Measurements from ENCODE around the gene PCBP3. TPM values are rescaled to one million over a fixed set of nuclear protein-coding genes. Genes with fewer than 3 reads are reported as not detected.

Gene PCBP3
- total RNA-seq, 1 experiment from 2014 or later: 1.4 TPM

DNA sequence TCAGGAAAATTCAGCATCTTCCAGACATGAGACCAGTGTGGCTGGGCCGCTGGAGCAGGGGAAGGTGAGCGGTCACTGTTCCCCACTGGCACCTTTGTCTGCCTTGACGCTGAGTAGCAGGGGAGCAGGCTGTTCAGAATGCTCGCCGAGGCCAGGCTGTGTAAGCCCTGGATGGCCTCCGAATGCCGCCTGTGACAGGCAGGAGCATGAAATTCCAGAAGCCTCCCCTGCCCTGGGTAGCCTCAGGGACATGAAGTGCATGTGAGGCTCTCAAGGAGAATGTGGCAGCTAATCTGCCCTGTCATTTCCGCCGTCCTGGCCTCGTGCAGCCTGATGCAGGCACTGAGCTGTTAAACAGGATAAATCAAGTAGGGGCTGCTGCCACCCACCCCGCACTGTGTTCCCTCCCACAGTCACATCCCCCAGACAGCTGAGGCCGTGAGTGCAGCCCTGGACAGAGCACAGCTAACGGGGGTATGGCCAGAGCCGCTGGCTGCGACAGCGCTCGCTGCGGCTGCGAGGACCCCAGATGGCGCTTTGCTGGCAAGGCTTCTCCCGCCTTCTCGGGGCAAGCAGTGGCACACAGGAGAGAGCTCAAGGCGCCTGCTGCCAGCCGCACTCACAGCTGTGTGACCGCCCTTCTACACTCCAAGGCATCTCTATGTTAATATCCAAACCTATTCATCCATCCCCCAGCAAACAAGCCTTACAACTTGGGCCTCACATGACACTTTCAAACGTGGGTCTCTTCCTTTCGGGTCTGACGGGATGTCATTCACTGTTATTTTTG is 233.1 kb downstream of the PCBP3 start:
- H3K9me3 Mint-ChIP-seq (ENCODE audit: low read depth, unreplicated experiment): no peaks in the 10 kb centered on the region
- H3K4me3 Mint-ChIP-seq (ENCODE audit: low read depth, unreplicated experiment): no peak overlapping the region
- no peaks in the 10 kb centered on the region for H3K36me3 Mint-ChIP-seq (ENCODE audit: insufficient read depth, unreplicated experiment)
- TF ChIP-seq, protein P1, sequence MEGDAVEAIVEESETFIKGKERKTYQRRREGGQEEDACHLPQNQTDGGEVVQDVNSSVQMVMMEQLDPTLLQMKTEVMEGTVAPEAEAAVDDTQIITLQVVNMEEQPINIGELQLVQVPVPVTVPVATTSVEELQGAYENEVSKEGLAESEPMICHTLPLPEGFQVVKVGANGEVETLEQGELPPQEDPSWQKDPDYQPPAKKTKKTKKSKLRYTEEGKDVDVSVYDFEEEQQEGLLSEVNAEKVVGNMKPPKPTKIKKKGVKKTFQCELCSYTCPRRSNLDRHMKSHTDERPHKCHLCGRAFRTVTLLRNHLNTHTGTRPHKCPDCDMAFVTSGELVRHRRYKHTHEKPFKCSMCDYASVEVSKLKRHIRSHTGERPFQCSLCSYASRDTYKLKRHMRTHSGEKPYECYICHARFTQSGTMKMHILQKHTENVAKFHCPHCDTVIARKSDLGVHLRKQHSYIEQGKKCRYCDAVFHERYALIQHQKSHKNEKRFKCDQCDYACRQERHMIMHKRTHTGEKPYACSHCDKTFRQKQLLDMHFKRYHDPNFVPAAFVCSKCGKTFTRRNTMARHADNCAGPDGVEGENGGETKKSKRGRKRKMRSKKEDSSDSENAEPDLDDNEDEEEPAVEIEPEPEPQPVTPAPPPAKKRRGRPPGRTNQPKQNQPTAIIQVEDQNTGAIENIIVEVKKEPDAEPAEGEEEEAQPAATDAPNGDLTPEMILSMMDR (IDR thresholded peaks at IDR 0.05; ENCODE audit: unreplicated experiment): no peak
- H3K27ac Mint-ChIP-seq (ENCODE audit: unreplicated experiment): no peak overlapping the region
- BruUV-seq (replicated peaks): no TSS peak
- CTCF ChIA-PET: no interaction called here
- no peaks in the 10 kb centered on the region for H3K4me1 Mint-ChIP-seq (ENCODE audit: low read depth, unreplicated experiment)
- intact Hi-C loops (cut with micrococcal nuclease; ENCODE audit: unreplicated experiment): no loop called here
- H3K27me3 Mint-ChIP-seq (ENCODE audit: unreplicated experiment): peaks cover 88% of the 10 kb centered on the region
- no peak for DNase-seq

DNA sequence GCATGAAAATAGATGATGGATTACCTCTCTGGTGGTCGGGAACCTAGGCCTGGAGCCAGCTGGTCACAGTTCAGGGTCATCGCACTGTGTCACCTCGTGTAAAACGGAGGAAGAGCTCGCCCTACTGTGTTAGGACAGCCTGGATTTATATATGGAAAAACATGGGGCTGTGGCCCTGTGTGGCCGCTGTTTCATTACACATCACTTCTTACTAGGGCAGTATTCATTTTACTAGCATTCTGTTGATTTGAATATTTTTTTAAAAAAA is 233.6 kb downstream of the PCBP3 start:
- CTCF ChIA-PET: no interaction called here
- Mint-ChIP-seq H3K4me3 (ENCODE audit: low read depth, unreplicated experiment) (no peak overlapping the region), H3K36me3 (ENCODE audit: insufficient read depth, unreplicated experiment) (no peaks in the 10 kb centered on the region), H3K27me3 (ENCODE audit: unreplicated experiment) (peaks cover 91% of the 10 kb centered on the region), H3K9me3 (ENCODE audit: low read depth, unreplicated experiment) (no peaks in the 10 kb centered on the region), H3K4me1 (ENCODE audit: low read depth, unreplicated experiment) (no peaks in the 10 kb centered on the region), H3K27ac (ENCODE audit: unreplicated experiment) (no peak overlapping the region)
- TF ChIP-seq, protein P1 (IDR thresholded peaks at IDR 0.05; ENCODE audit: unreplicated experiment): no peak
- DNase-seq: no peak
- intact Hi-C loops (cut with micrococcal nuclease; ENCODE audit: unreplicated experiment): no loop called here
- BruUV-seq (replicated peaks): no TSS peak

DNA sequence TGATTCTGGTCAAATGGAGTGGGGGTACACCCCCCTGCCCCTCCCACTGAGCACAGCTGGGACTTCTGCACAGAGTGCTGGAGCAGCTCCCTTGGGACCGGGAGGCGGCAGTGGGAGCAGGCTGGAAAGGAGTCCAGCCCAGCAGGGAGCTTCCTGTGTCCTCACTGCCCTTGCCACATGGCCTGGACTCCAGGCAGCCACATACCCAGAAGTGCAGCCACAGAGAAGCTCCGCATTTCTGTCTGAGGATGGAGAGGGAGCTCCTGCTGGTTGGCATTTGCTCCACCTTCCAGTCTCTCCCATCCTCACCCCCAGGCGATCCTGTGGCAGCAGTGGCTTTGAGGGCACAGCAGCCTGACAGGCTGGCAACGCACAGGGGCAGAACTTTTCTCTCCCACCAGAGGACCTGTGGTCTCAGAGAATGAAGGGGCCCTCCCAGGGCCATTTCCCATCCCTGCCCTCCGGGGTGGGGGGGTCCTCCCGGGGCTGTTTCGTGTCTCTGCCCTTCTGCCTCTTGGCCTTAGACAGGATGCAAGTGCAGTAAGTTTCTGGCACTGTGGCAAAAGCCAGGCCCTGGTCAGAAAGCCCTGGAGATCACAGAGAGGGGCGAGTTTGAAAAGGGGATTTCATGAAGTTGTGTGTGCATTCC is 234.4 kb downstream of the PCBP3 start:
- intact Hi-C loops (cut with micrococcal nuclease; ENCODE audit: unreplicated experiment): no loop called here
- TF ChIP-seq, protein P1 (IDR thresholded peaks at IDR 0.05; ENCODE audit: unreplicated experiment): no peak
- no peaks in the 10 kb centered on the region for H3K4me1 Mint-ChIP-seq (ENCODE audit: low read depth, unreplicated experiment)
- H3K27me3 Mint-ChIP-seq (ENCODE audit: unreplicated experiment): peaks cover 91% of the 10 kb centered on the region
- no TSS peak for BruUV-seq (replicated peaks)
- DNase-seq: no peak
- H3K36me3 Mint-ChIP-seq (ENCODE audit: insufficient read depth, unreplicated experiment): no peaks in the 10 kb centered on the region
- no peaks in the 10 kb centered on the region for H3K9me3 Mint-ChIP-seq (ENCODE audit: low read depth, unreplicated experiment)
- H3K27ac Mint-ChIP-seq (ENCODE audit: unreplicated experiment): no peak overlapping the region
- CTCF ChIA-PET: no interaction called here
- H3K4me3 Mint-ChIP-seq (ENCODE audit: low read depth, unreplicated experiment): no peak overlapping the region

DNA sequence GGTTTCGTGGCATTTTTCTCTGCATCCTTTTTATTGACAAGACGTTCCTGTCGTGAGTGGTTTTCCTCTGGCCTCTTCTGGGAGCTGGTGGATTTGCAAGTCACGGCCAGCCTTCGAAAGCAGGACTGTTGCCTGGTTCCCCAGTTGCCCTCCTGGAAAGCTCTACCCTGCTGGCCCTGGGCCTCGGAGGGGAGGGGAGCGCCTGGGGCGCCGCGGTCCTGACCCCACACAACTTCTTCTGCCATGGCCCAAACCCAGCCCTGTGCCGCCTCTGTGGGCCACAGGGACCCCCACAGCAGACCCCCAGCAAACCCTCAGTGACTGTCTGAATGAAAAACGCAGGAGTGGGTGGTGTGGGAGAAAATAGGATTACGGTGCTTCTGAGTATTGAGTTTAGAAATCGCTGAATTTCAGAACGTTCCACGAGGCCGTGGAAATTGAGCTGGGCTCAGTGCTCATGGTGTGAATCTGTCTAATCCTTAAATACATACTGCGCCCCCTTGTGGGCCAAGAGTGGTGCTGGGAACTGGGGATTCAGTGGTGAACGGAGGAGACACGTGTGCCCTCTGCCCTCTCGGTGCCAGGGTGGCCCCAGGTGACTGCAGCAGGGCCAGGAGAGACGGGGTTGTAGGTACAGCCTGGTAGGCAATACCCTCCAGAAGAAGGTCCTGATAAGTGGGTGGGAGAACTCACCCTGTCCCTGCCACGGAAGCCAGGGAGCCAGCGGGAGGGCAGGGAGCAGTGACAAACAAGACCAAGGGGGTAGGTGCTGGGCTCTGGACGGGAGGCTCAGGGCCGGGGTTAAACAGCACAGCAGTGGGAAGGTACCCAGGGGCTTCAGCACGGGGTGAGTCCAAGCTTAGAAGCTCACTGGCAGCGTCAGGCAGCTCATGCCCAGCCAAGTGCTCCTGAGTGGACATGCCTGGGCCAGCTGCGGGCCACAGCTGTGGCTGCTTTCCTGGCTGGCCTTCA is 236.9 kb downstream of the PCBP3 start:
- Mint-ChIP-seq H3K4me3 (ENCODE audit: low read depth, unreplicated experiment) (no peak overlapping the region), H3K27me3 (ENCODE audit: unreplicated experiment) (peaks cover 78% of the 10 kb centered on the region), H3K27ac (ENCODE audit: unreplicated experiment) (no peak overlapping the region), H3K36me3 (ENCODE audit: insufficient read depth, unreplicated experiment) (no peaks in the 10 kb centered on the region), H3K9me3 (ENCODE audit: low read depth, unreplicated experiment) (no peaks in the 10 kb centered on the region), H3K4me1 (ENCODE audit: low read depth, unreplicated experiment) (no peaks in the 10 kb centered on the region)
- TF ChIP-seq, protein P1 (IDR thresholded peaks at IDR 0.05; ENCODE audit: unreplicated experiment): peak; percentile 42
- peak; percentile 62 for DNase-seq
- BruUV-seq (replicated peaks): no TSS peak
- intact Hi-C loops (cut with micrococcal nuclease; ENCODE audit: unreplicated experiment): no loop called here
- CTCF ChIA-PET: interaction anchor here (0.8 kb wide), 1 partner anchor 740 kb away, joined by 3 read pairs; no protein-coding TSS in a partner anchor
